ENCODE results near the gene NAV3.

The NAV3 gene

GRCh38 chr12:77830583-77831351, at the start of gene NAV3:
TSS of gene NAV3 (plus strand) at chr12:77830894. CDS start at chr12:77831462, 568 bp downstream.
- no peak for DNase-seq

GRCh38 chr12:77782034-77782433, 48.7 kb upstream of the NAV3 start:
- DNase-seq = no peak

- no peak for DNase-seq
These were observed 47.9 kb upstream of the NAV3 start for GRCh38 chr12:77782766-77783165.

- DNase-seq = no peak
These were observed 45.5 kb upstream of the NAV3 start for GRCh38 chr12:77785211-77785610.

- DNase-seq = no peak
These were observed 44.0 kb upstream of the NAV3 start for GRCh38 chr12:77786675-77787074.

GRCh38 chr12:77788231-77789168, 42.2 kb upstream of the NAV3 start:
- no peak for DNase-seq

GRCh38 chr12:77795699-77796098, 35.0 kb upstream of the NAV3 start:
- no peak for DNase-seq

GRCh38 chr12:77796775-77797174, 33.9 kb upstream of the NAV3 start:
- no peak for DNase-seq

- no peak for DNase-seq
These were observed 30.2 kb upstream of the NAV3 start for GRCh38 chr12:77800501-77800900.

GRCh38 chr12:77808534-77808933, 22.2 kb upstream of the NAV3 start:
- no peak for DNase-seq

GRCh38 chr12:77813558-77813957, 17.1 kb upstream of the NAV3 start:
- DNase-seq = no peak

GRCh38 chr12:77814386-77814785, 16.3 kb upstream of the NAV3 start:
- no peak for DNase-seq

- no peak for DNase-seq
These were observed 14.5 kb upstream of the NAV3 start for GRCh38 chr12:77816196-77816595.

GRCh38 chr12:77817276-77817675, 13.4 kb upstream of the NAV3 start:
- no peak for DNase-seq

GRCh38 chr12:77818351-77818750, 12.3 kb upstream of the NAV3 start:
- DNase-seq = no peak

- DNase-seq = no peak
These were observed 8.9 kb upstream of the NAV3 start for GRCh38 chr12:77821699-77822203.

GRCh38 chr12:77833329-77833728, 2.6 kb downstream of the NAV3 start:
- no peak for DNase-seq

GRCh38 chr12:77834618-77835017, 3.9 kb downstream of the NAV3 start:
- DNase-seq = no peak

- no peak for DNase-seq
These were observed 5.3 kb downstream of the NAV3 start for GRCh38 chr12:77835969-77836368.

- no peak for DNase-seq
These were observed 7.2 kb downstream of the NAV3 start for GRCh38 chr12:77837876-77838291.

GRCh38 chr12:77841521-77841920, 10.8 kb downstream of the NAV3 start:
- DNase-seq = no peak

- no peak for DNase-seq
These were observed 11.7 kb downstream of the NAV3 start for GRCh38 chr12:77842430-77842829.

- no peak for DNase-seq
These were observed 15.1 kb downstream of the NAV3 start for GRCh38 chr12:77845831-77846230.

GRCh38 chr12:77847060-77847541, 16.4 kb downstream of the NAV3 start:
- no peak for DNase-seq
